ENCODE results near the gene MGMT. TPM values are rescaled to one million over a fixed set of nuclear protein-coding genes. Genes with fewer than 3 reads are reported as not detected.

Gene MGMT
- total RNA-seq, 1 experiment from 2014 or later = 11.5 TPM

- DNase-seq (ENCODE audit: extremely low read depth, low read depth) = no peak
Observed at GRCh38 chr10:129703287-129704137, 236.5 kb downstream of the MGMT start.

DNA sequence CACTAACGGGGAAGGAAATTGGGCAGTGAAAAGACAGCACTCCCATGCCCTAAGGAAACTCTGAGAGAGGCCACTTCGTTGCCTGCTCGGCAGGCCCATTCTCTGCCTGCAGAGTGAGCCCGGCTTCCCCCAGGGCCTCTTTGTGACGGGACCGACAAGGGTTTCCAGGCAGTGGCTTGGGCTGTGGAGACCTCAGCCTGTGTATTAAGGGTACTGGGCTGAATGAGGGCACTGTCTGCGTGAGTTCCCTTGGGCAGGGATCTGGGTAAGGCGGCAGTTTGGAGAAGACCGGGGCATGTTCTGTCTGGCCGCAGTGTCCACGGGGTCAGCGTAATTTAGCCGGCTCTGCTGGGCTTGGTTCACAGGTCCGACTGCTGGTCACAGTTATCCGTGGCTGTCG is 237.2 kb downstream of the MGMT start:
- DNase-seq (ENCODE audit: extremely low read depth, low read depth) = no peak

DNA sequence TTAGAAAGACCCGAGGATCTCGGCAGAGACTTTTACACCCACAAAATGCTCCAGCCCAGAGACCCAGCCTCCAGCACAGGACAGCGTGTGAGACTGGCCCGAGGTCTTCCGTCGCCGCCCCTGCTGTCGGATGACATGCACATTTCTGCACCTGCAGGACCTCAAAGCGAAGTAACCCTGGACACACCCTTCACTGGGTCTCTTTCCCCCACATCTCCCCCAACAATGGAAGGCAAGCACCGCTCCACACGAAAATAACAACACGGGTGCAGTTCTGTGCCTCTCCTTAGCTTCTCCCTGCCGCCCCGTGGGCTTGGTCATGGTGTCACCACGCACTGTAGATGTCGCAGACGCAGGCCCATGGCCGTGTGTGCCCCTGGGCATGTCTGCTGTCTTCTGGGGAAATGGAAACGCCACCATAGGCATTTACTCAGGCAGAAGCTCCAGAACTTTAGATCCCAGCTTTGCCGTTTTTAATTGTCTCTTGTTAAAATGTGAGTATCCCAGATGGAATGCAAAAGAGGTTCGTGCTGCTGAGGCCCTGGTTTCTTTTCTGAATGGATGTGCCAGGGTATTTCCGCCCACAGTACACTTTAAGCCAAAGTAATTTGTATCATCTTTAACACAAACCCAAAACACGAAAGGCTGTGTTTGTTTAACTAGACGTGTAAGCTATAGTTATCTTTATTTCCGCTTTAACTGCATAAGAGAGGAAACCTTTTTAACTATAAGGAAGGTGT is 237.9 kb downstream of the MGMT start:
- DNase-seq (ENCODE audit: extremely low read depth, low read depth) = no peak

DNA sequence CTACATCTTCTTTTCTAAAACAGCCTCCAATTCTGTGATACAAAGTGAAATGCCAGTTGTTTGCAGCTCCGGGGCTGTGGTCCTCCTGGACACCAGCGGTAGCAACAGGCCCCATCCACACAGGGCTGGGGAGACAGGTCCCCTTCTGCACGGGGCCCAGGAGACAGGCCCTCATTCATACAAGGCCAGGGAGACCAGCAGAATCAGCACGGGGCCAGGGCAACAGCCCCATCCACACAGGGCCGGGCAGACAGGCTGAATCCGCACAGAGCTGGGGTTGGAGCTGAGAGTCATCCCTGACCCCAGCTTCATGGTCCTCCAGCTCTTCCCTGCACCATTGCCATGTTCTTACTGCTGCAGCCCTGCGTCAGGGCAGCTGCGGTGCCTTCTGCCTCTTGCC is 238.6 kb downstream of the MGMT start:
- DNase-seq (ENCODE audit: extremely low read depth, low read depth) = no peak

- DNase-seq (ENCODE audit: extremely low read depth, low read depth) = no peak
Observed at GRCh38 chr10:129706081-129706480, 239.0 kb downstream of the MGMT start.

DNA sequence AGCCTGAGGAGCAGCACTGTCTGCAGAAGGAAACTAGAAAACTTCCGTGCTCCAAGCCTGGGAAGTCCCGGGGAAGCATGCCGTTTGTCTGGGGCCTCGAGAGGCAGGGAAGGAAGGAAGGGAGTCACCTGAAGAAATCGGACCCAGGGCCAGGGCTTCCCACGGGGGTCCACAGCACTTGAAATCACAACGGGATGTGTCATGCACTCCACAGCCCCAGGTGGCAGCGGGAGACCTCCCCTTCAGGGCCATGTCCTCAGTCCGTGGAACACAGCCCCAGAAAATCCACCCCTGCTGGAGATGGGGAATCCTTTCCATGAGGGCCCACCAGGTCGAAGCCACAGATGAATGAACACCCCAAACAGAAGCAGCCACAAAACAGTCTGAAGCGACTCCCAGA is 239.5 kb downstream of the MGMT start:
- no peak for DNase-seq (ENCODE audit: extremely low read depth, low read depth)

GRCh38 chr10:129707406-129708388 is 240.7 kb downstream of the MGMT start:
- no peak for DNase-seq (ENCODE audit: extremely low read depth, low read depth)

DNA sequence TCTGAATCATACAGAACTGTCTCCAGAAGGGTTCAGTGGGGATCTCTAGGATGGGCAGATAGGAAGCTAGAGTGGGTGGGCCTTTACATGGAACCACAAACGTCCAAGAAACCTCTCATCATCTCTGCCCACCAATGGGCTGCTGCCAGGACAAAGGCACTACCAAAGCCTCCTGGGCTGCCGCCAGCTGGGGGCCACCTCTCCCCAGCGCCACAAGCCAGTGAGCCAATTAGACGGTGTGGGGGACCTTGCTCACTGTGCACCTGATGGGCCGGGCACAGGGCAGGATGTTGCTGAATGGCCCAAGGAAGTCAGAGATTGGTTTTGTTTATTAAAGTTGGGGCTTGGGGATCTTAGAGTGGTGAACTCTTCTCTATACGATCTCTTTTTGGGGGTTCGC is 242.1 kb downstream of the MGMT start:
- DNase-seq (ENCODE audit: extremely low read depth, low read depth) = no peak

- no peak for DNase-seq (ENCODE audit: extremely low read depth, low read depth)
Observed at GRCh38 chr10:129709627-129710509, 242.8 kb downstream of the MGMT start.

DNA sequence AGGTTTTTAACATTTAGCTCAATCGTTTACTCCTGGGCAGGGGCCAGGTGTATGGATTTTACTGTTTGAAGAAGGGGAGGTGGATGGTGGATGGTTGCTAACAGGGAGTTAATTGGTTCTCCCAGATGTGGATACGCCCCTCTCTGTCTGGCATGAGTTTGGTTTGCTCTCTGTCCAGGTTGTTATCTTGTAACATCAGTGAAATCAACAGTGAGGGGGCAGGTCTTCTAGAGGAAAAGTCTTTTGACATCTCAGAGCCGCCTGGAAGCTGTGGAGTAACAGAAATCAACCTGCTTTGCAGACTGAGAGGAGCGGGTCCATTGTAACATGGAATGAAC is 243.4 kb downstream of the MGMT start:
- DNase-seq (ENCODE audit: extremely low read depth, low read depth) = no peak

DNA sequence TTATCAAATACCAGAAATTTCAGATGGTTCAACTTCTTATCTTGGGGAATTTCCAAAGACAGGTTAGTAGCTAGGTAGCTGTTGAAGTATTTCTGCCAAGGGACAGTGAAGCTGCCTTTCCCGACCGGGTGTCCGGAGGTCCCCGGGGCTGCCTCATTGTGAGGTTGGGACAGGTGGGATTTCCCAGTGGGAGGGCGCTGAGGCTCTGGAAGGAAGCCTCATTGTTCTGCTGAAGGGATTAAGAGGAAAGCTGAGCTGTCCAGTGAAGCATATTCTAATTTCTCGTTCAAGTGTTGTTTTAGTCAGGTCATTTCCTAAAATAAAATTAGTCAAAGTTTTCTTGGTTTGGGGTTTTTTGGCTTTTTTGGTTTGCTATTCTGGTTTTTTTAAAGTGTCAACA is 244.2 kb downstream of the MGMT start:
- DNase-seq (ENCODE audit: extremely low read depth, low read depth) = no peak

DNA sequence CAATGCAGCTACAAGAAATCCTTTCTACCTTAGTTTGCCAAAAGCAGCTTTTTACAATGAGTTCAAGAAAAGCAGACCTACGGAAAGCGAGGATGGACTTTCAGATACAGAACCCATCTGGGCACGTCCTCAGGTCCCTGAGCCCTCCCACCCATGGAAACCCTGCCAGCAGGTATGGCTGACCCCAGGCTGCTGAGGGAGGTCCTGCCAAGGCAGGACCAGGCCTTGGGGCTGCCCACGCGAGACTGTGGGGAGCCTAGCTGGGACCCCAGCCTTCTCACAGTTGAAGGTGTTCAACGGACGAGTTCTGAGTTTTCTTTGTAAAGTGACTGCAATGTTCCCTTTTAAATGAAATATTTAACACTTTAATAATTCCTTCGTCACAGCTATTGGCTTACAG is 245.0 kb downstream of the MGMT start:
- DNase-seq (ENCODE audit: extremely low read depth, low read depth) = no peak

- DNase-seq (ENCODE audit: extremely low read depth, low read depth) = no peak
Observed at GRCh38 chr10:129713659-129714265, 246.7 kb downstream of the MGMT start.

DNA sequence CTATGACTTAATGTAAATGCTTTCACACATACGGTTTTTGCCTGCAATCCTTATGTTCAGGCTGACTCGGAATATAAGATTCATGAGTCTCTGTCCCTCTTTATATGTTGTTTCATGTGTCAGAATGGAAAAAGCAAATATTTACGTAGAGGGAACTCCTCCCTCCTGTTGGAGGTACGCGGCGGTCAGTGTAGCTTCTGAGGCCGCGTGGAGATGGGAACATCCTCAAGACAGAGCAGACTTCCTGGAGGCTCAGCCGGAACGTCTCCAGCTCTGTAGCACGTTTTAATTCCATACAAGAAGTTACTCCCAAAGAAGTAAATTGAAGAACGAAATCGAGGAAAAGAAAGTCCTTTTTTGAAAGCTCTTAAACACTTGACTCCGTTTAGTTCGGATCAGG is 248.8 kb downstream of the MGMT start:
- DNase-seq (ENCODE audit: extremely low read depth, low read depth) = no peak

GRCh38 chr10:129716211-129716681 is 249.2 kb downstream of the MGMT start:
- DNase-seq (ENCODE audit: extremely low read depth, low read depth) = no peak

GRCh38 chr10:129716881-129717280 is 249.8 kb downstream of the MGMT start:
- no peak for DNase-seq (ENCODE audit: extremely low read depth, low read depth)

DNA sequence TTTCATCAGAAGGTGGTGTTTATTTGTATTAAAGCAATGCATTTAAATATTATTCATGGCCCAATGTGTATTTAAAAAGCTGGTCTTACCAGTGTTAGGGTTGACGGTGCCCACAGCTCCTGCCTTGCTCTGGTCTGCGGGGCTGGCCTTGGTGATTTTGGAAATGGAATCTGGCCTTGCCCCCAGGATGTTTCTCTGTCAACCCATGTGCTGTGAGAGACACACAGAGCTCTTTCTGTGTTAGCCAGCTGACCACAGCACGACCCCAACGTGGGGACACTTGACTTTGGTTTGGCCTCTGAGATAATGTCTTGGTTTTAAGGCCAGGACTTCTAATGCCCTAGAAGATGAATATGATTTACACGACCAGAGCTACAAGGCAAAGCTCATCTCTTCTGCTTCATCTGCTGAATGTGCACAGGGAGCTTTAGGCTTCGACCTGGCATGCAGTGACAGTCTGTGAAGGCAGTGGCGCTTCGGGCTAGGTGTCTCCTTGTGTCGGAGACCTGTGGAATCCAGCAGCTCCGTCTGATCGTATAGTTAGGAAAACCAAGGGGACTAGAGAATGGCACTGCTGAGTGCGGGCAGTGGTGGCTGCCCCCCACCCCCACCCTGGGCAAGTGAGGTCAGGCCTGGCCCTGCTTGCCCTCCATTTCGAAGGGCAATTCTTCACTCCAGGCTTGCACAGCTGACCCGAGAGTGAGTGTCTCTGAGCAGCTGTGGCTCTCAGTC is 250.9 kb downstream of the MGMT start:
- DNase-seq (ENCODE audit: extremely low read depth, low read depth) = no peak

GRCh38 chr10:129718548-129719414 is 251.7 kb downstream of the MGMT start:
- no peak for DNase-seq (ENCODE audit: extremely low read depth, low read depth)

All from NCI-H460 (cell line).